Keratinocyte (primary cell): Measurements from ENCODE around the gene MINDY1. TPM values are rescaled to one million over a fixed set of nuclear protein-coding genes. Genes with fewer than 3 reads are reported as not detected.

ENCODE experiments used
- DNase-seq: peaks from one replicate; pipeline ENCODE4 v3.0.0-alpha.2; 2011; ENCODE audit warnings: low read depth, missing footprints, low spot score
- FAIRE-seq: peaks from 2 replicates; lab custom pipeline; 2011; peaks lifted over from hg19 to GRCh38; lab: Jason Lieb, UNC
- H2AFZ ChIP-seq: 2 replicates; pipeline ENCODE4 v1.6.0; 2012; ENCODE audit warnings: low read length, control low read depth, inconsistent platforms; ENCODE audit not compliant: control insufficient read depth
- H3K27ac ChIP-seq: 2 replicates; pipeline ENCODE4 v1.5.1; 2011; ENCODE audit warnings: low read length; ENCODE audit not compliant: control insufficient read depth, insufficient read depth
- H3K27me3 ChIP-seq: 3 replicates; pipeline ENCODE4 v1.6.0; 2011; ENCODE audit warnings: low read length; ENCODE audit not compliant: control insufficient read depth, insufficient read depth; ENCODE audit errors: extremely low read depth
- H3K36me3 ChIP-seq, 2 experiments: 2 replicates in 1 of 2; 3 replicates in 1 of 2; pipeline ENCODE4 v1.5.1; 2011; ENCODE audit warnings: low read length in 2 of 2, mild to moderate bottlenecking in 1 of 2; ENCODE audit not compliant: control insufficient read depth in 2 of 2, insufficient read depth in 2 of 2; ENCODE audit errors: extremely low read depth in 1 of 2
- H3K4me1 ChIP-seq: 3 replicates; pipeline ENCODE4 v1.5.1; 2011; ENCODE audit warnings: low read length; ENCODE audit not compliant: control insufficient read depth, insufficient read depth; ENCODE audit errors: extremely low read depth
- H3K4me2 ChIP-seq: 3 replicates; pipeline ENCODE4 v1.6.0; 2011; ENCODE audit warnings: low read depth, low read length; ENCODE audit not compliant: control insufficient read depth, insufficient read depth; ENCODE audit errors: extremely low read depth
- H3K4me3 ChIP-seq, 3 experiments: fragments of 200-600 bp in 1 of 3; sonication (generic) in 1 of 3; 2 replicates in 2 of 3; 3 replicates in 1 of 3; pipeline ENCODE4 v1.5.1; 2011 to 2016; ENCODE audit warnings: low read length in 3 of 3, mild to moderate bottlenecking in 3 of 3, control low read depth in 2 of 3, inconsistent platforms in 1 of 3, low read depth in 1 of 3, mixed read lengths in 1 of 3, mixed run types in 1 of 3, moderate library complexity in 1 of 3; ENCODE audit not compliant: control insufficient read depth in 2 of 3, insufficient read depth in 2 of 3; ENCODE audit errors: extremely low read depth in 1 of 3
- H3K79me2 ChIP-seq: 2 replicates; pipeline ENCODE4 v1.6.0; 2012; ENCODE audit warnings: low read length; ENCODE audit not compliant: control insufficient read depth, insufficient read depth
- H3K9ac ChIP-seq: 3 replicates; pipeline ENCODE4 v1.6.0; 2011; ENCODE audit warnings: low read length; ENCODE audit not compliant: control insufficient read depth, insufficient read depth; ENCODE audit errors: extremely low read depth
- H3K9me1 ChIP-seq: 3 replicates; pipeline ENCODE4 v1.6.0; 2011; ENCODE audit warnings: low read length; ENCODE audit not compliant: control insufficient read depth, insufficient read depth; ENCODE audit errors: extremely low read depth
- H3K9me3 ChIP-seq: 2 replicates; pipeline ENCODE4 v1.5.1; 2012; ENCODE audit warnings: low read depth, low read length; ENCODE audit not compliant: control insufficient read depth
- H4K20me1 ChIP-seq: 3 replicates; pipeline ENCODE4 v1.6.0; 2011; ENCODE audit warnings: low read length; ENCODE audit not compliant: control insufficient read depth, insufficient read depth; ENCODE audit errors: extremely low read depth
- CTCF ChIP-seq, 3 experiments: IDR thresholded peaks in 1 of 3; conservative IDR thresholded peaks in 1 of 3; optimal IDR thresholded peaks in 1 of 3; 2 replicates in 2 of 3; 3 replicates in 1 of 3; pipeline versions ENCODE3 to v1.5.1; 2011; ENCODE audit warnings: low read length in 3 of 3, mild to moderate bottlenecking in 3 of 3, moderate library complexity in 2 of 3, control low read depth in 1 of 3, inconsistent platforms in 1 of 3; ENCODE audit not compliant: insufficient read depth in 2 of 3; ENCODE audit errors: extremely low read depth in 1 of 3
- EZH2 ChIP-seq: IDR thresholded peaks from one replicate; pipeline ENCODE4 v1.6.1; 2012; ENCODE audit warnings: inconsistent platforms, mild to moderate bottlenecking, low read length, moderate library complexity
- dilution Hi-C: fragments of 300-500 bp; cut with MboI; formaldehyde crosslinking; loops from one replicate; pipeline ENCODE4 v1.7.0; 2020; ENCODE audit warnings: low sequenced_read_pairs; ENCODE audit not compliant: extremely low pct_ligation_motif_present
- polyA plus RNA-seq, 5 experiments: library from polyadenylated mRNA; depleted of rRNA in 3 of 5; stranded (reverse) in 3 of 5; stranded (forward) in 1 of 5; unstranded in 1 of 5; fragments of >200 nt; gene quantifications; 1 replicate in 1 of 5; 2 replicates in 3 of 5; 3 replicates in 1 of 5; pipeline versions ENCODE4 v1.2.1 to v1.2.3, GENCODE V29; 2011 to 2012; ENCODE audit warnings: missing spikeins in 2 of 5, low read depth in 1 of 5, low replicate concordance in 1 of 5

MINDY1 gene
- polyA plus RNA-seq, 1 donor (not counting 4 experiments of a cell fraction or from before 2014, with no cell fraction given) = 11.2 TPM

DNA sequence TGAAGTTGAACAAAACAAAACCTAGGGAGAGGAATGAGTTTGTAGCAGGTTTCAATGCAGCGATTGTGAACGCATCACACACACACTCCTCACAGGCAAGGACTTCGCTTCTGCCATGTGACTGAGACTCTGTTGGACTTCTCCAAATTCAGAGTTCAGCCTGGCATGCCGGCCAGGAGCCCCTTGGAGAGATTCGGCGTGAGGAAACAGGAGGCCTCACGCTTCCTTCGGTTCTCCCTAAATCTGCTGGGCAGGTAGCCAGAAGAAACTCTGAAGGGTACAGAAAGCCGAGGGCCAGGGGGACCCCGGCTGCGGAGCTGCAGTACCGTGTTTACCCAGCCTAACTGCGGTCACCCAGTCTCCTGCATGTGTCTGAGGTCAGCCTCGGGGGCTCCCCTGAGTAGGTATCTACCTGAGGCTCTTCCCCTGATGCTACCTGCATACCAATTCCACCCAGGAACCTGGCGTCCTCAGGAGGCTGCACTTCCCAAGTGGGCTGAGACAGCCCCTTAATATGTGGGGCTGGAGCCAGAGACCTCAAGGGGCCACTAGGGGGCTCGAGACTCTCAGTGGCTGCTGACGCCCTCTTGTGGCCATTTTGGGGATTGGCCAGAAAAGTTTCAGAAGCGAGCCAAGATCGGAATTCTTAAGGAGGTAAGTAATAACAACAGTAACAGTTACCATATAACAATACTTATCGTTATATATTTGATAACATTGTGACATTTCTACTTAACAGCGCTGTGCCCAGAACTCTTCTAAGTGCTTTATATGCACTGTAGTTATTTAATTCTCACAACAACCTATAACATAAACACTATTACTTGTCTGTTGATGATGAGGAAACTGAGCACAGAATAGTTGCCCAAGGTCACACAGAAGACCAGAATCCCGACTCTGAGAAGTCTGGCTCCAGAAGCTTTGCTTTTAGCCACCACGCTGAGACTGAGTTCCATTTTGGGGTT lies 27.3 kb downstream of the MINDY1 start:
- Histone ChIP-seq H3K4me3 (no peak overlapping the region), H3K4me1 (peaks cover 34% of the 10 kb centered on the region), H3K36me3 (no peaks in the 10 kb centered on the region), H3K27ac (no peak overlapping the region), H3K9ac (no peak overlapping the region), H3K4me2 (peak overlapping the region; percentile 4), H3K27me3 (no peaks in the 10 kb centered on the region), H3K9me1 (no peaks in the 10 kb centered on the region), H3K9me3 (no peaks in the 10 kb centered on the region), H3K79me2 (no peaks in the 10 kb centered on the region), H2AFZ (peak overlapping the region; percentile 24), H4K20me1 (no peaks in the 10 kb centered on the region)
- FAIRE-seq (no peak), DNase-seq (no peak)
- TF ChIP-seq EZH2 (no peak), CTCF (optimal IDR thresholded peaks at IDR 0.05 in 1 of 3, IDR thresholded peaks at IDR 0.05 in 1 of 3, conservative IDR thresholded peaks at IDR 0.05 in 1 of 3; ENCODE audit: extremely low read depth in 1 of 3, insufficient read depth in 2 of 3, low read length in 3 of 3) (peak; percentile 97 to 100 (median 100))
- dilution Hi-C loops = no loop called here

GRCh38 chr1:150976879-150977694 lies 29.6 kb downstream of the MINDY1 start:
- Histone ChIP-seq H4K20me1 (no peaks in the 10 kb centered on the region), H3K4me1 (peaks cover 46% of the 10 kb centered on the region), H2AFZ (peak overlapping the region; percentile 50), H3K79me2 (peaks cover 21% of the 10 kb centered on the region), H3K27ac (peak overlapping the region; percentile 13), H3K4me2 (peak overlapping the region; percentile 89), H3K27me3 (no peaks in the 10 kb centered on the region), H3K4me3 (peak overlapping the region in 2 of 3 experiments; percentile 11 to 53), H3K9me3 (no peaks in the 10 kb centered on the region), H3K36me3 (peaks cover 0 to 10% of the 10 kb centered on the region in 2 experiments), H3K9ac (no peak overlapping the region), H3K9me1 (no peaks in the 10 kb centered on the region)
- no peak for TF ChIP-seq CTCF (optimal IDR thresholded peaks at IDR 0.05 in 1 of 3, IDR thresholded peaks at IDR 0.05 in 1 of 3, conservative IDR thresholded peaks at IDR 0.05 in 1 of 3; ENCODE audit: extremely low read depth in 1 of 3, insufficient read depth in 2 of 3, low read length in 3 of 3)
- no peak for TF ChIP-seq EZH2
- DNase-seq (peak; percentile 75), FAIRE-seq (peak; percentile 74)
- dilution Hi-C loops = no loop called here
